Measurements from ENCODE around the gene STXBP1. TPM values are rescaled to one million over a fixed set of nuclear protein-coding genes. Genes with fewer than 3 reads are reported as not detected.

The STXBP1 gene
- total and polyA plus RNA-seq, 2 donors (not counting 3 experiments of a cell fraction or from before 2014, with no cell fraction given), result 18.8 to 51.3 TPM

GRCh38 chr9:127726871-127727270 is 114.8 kb downstream of the STXBP1 start:
- Histone ChIP-seq H3K9me3 (replicated peaks; ENCODE audit: control insufficient read depth, insufficient read depth, low read length) (no peaks in the 10 kb centered on the region), H4K20me1 (replicated peaks; ENCODE audit: control insufficient read depth, extremely low read depth, insufficient read depth, low read length) (no peaks in the 10 kb centered on the region), H2AFZ (ENCODE audit: low read depth, low read length) (no peak overlapping the region), H3K9ac (replicated peaks; ENCODE audit: extremely low read depth, insufficient read depth, low read length) (no peak overlapping the region), H3K4me3 (replicated peaks in 1 of 3; ENCODE audit: insufficient read depth in 1 of 3, low read depth in 1 of 3, low read length in 3 of 3) (no peak overlapping the region), H3K9me1 (replicated peaks; ENCODE audit: control insufficient read depth, extremely low read depth, insufficient read depth, low read length) (no peaks in the 10 kb centered on the region), H3K36me3 (ENCODE audit: control insufficient read depth in 2 of 2, extremely low read depth in 1 of 2, insufficient read depth in 2 of 2, low read length in 2 of 2) (peaks cover 0 to 4% of the 10 kb centered on the region in 2 experiments), H3K27ac (ENCODE audit: insufficient read depth, low read depth, low read length) (no peak overlapping the region), H3K27me3 (ENCODE audit: control insufficient read depth in 2 of 2, insufficient read depth in 2 of 2, low read length in 2 of 2) (no peaks in the 10 kb centered on the region), H3K4me1 (ENCODE audit: control insufficient read depth, extremely low read depth, insufficient read depth, low read length) (no peaks in the 10 kb centered on the region), H3K79me2 (ENCODE audit: control insufficient read depth, insufficient read depth, low read length) (no peaks in the 10 kb centered on the region), H3K4me2 (ENCODE audit: insufficient read depth, low read length) (no peak overlapping the region)
- BruUV-seq (replicated peaks), result no TSS peak
- no peak for TF ChIP-seq GATA2 (IDR thresholded peaks at IDR 0.05; ENCODE audit: insufficient read depth, insufficient read length, low read depth, low read length)
- DNase-seq (ENCODE audit: low read depth, low spot score) (no peak), FAIRE-seq (no peak)
- dilution Hi-C loops (cut with MboI; ENCODE audit: extremely low pct_ligation_motif_present, low sequenced_read_pairs) (no loop called here), intact Hi-C loops (cut with micrococcal nuclease) (no loop called here)
- POLR2A ChIA-PET, result interaction anchor here (0.6 kb wide), 1 partner anchor 37 kb away, joined by 3 read pairs; no protein-coding TSS in a partner anchor
- CTCF ChIA-PET, result interaction anchor here (1.6 kb wide), 1 partner anchor 138 kb away, joined by 3 read pairs; no protein-coding TSS in a partner anchor

GRCh38 chr9:127728808-127729207 is 116.7 kb downstream of the STXBP1 start:
- CTCF ChIA-PET, result interaction anchor here (1.4 to 1.9 kb wide), 2 partner anchors 13 to 139 kb away, joined by 3 to 6 read pairs; partner anchors contain the start of genes PTRH1 and TTC16
- DNase-seq (ENCODE audit: low read depth, low spot score), result no peak
- FAIRE-seq, result no peak

More at GRCh38 chr9:127728808-127729207, 116.7 kb downstream of the STXBP1 start:
- no peaks in the 10 kb centered on the region for H3K27me3 ChIP-seq (ENCODE audit: control insufficient read depth in 2 of 2, insufficient read depth in 2 of 2, low read length in 2 of 2)
- no peaks in the 10 kb centered on the region for H3K4me1 ChIP-seq (ENCODE audit: control insufficient read depth, extremely low read depth, insufficient read depth, low read length)
- no peak overlapping the region for H2AFZ ChIP-seq (ENCODE audit: low read depth, low read length)
- no peaks in the 10 kb centered on the region for H3K9me1 ChIP-seq (replicated peaks; ENCODE audit: control insufficient read depth, extremely low read depth, insufficient read depth, low read length)
- no peaks in the 10 kb centered on the region for H3K79me2 ChIP-seq (ENCODE audit: control insufficient read depth, insufficient read depth, low read length)
- H3K9ac ChIP-seq (replicated peaks; ENCODE audit: extremely low read depth, insufficient read depth, low read length), result no peak overlapping the region
- BruUV-seq (replicated peaks), result no TSS peak
- POLR2A ChIA-PET, result no interaction called here
- H3K36me3 ChIP-seq (ENCODE audit: control insufficient read depth in 2 of 2, extremely low read depth in 1 of 2, insufficient read depth in 2 of 2, low read length in 2 of 2), result peaks cover 0 to 12% of the 10 kb centered on the region in 2 experiments
- H3K4me3 ChIP-seq (replicated peaks in 1 of 3; ENCODE audit: insufficient read depth in 1 of 3, low read depth in 1 of 3, low read length in 3 of 3), result no peak overlapping the region
- no peak overlapping the region for H3K27ac ChIP-seq (ENCODE audit: insufficient read depth, low read depth, low read length)
- no peak for TF ChIP-seq FOS (IDR thresholded peaks at IDR 0.05; ENCODE audit: borderline replicate concordance, insufficient read depth, low read length)
- no peak for TF ChIP-seq EZH2 (IDR thresholded peaks at IDR 0.05; ENCODE audit: borderline replicate concordance, low read depth, low read length, severe bottlenecking)
- TF ChIP-seq JUN (IDR thresholded peaks at IDR 0.05; ENCODE audit: borderline replicate concordance, insufficient read depth, insufficient read length, low read depth), result no peak
- TF ChIP-seq POLR2AphosphoS5 (IDR thresholded peaks at IDR 0.05; ENCODE audit: insufficient read depth, low read depth, low read length), result no peak
- TF ChIP-seq MAX (IDR thresholded peaks at IDR 0.05; ENCODE audit: insufficient read depth, insufficient read length), result no peak
- no peak for TF ChIP-seq CTCF (IDR thresholded peaks at IDR 0.05; ENCODE audit: extremely low read depth in 1 of 2, insufficient read depth in 1 of 2, low read depth in 1 of 2, low read length in 2 of 2)
- no peak for TF ChIP-seq GATA2 (IDR thresholded peaks at IDR 0.05; ENCODE audit: insufficient read depth, insufficient read length, low read depth, low read length)
- no peak for TF ChIP-seq MYC (IDR thresholded peaks at IDR 0.05; ENCODE audit: low read depth, low read length)
- no peak for TF ChIP-seq POLR2A (IDR thresholded peaks at IDR 0.05; ENCODE audit: low read depth, low read length)
- H3K4me2 ChIP-seq (ENCODE audit: insufficient read depth, low read length), result no peak overlapping the region
- no peaks in the 10 kb centered on the region for H4K20me1 ChIP-seq (replicated peaks; ENCODE audit: control insufficient read depth, extremely low read depth, insufficient read depth, low read length)
- dilution Hi-C loops (cut with MboI; ENCODE audit: extremely low pct_ligation_motif_present, low sequenced_read_pairs) (no loop called here), intact Hi-C loops (cut with micrococcal nuclease) (no loop called here)
- H3K9me3 ChIP-seq (replicated peaks; ENCODE audit: control insufficient read depth, insufficient read depth, low read length), result no peaks in the 10 kb centered on the region

All from endothelial cell of umbilical vein (primary cell).